Stomach (tissue), 4 donors: ENCODE data around the gene CERS6.

Source experiments
- EP300 ChIP-seq: sonication (generic); formaldehyde crosslinking; IDR thresholded peaks from one replicate; pipeline ENCODE4 v1.6.1; 2017; ENCODE audit warnings: antibody characterized with exemption
- POLR2A ChIP-seq, 4 donors: fragments of 450-650 bp; IDR thresholded peaks; one replicate each; pipeline ENCODE4 v1.6.1; 2016; ENCODE audit warnings: antibody characterized with exemption in 4 of 4, control low read depth in 2 of 4, mild to moderate bottlenecking in 1 of 4, moderate library complexity in 1 of 4
- TF ChIP-seq, protein P1 (sequence below), 7 experiments: fragments of 450-650 bp in 4 of 7; fragments of 200-600 bp in 3 of 7; sonication (generic) in 3 of 7; IDR thresholded peaks; one replicate each; pipeline ENCODE4 v1.5.1; 2016 to 2019; ENCODE audit warnings: antibody characterized with exemption in 7 of 7, control low read depth in 2 of 7, mild to moderate bottlenecking in 1 of 7

DNA sequence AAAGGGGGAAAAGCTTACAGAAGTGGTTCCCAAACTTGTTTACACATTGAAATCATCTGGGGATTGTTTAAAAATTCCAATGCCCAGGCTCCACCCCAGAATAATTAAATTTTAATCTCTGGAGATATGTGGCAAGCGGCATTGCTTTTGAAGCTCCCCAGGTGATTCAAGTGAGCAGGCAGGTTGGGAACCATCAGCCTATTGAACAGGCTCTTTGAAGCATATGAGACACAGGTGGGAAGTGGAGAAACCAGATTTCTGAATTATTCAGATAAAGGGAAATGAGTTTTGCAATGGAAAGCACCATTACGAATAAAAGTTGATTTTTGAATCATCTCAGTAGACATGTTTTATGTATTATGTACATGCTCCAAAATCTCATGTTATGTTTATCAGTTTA, 288.8 kb downstream of the CERS6 start:
- TF ChIP-seq, protein P1, sequence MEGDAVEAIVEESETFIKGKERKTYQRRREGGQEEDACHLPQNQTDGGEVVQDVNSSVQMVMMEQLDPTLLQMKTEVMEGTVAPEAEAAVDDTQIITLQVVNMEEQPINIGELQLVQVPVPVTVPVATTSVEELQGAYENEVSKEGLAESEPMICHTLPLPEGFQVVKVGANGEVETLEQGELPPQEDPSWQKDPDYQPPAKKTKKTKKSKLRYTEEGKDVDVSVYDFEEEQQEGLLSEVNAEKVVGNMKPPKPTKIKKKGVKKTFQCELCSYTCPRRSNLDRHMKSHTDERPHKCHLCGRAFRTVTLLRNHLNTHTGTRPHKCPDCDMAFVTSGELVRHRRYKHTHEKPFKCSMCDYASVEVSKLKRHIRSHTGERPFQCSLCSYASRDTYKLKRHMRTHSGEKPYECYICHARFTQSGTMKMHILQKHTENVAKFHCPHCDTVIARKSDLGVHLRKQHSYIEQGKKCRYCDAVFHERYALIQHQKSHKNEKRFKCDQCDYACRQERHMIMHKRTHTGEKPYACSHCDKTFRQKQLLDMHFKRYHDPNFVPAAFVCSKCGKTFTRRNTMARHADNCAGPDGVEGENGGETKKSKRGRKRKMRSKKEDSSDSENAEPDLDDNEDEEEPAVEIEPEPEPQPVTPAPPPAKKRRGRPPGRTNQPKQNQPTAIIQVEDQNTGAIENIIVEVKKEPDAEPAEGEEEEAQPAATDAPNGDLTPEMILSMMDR (IDR thresholded peaks at IDR 0.05): no peak
- TF ChIP-seq EP300 (no peak), POLR2A (IDR thresholded peaks at IDR 0.05) (no peak)
